HG03558 (cell line): ENCODE results near the gene LINC01488.

Source experiments
- ATAC-seq: cut with Tn5 transposase; IDR thresholded peaks from one replicate; pipeline ENCODE4 v1.9.1; 2021; ENCODE audit warnings: moderate number of reproducible peaks; ENCODE audit not compliant: unreplicated experiment; ENCODE audit errors: extremely low read depth

Gene LINC01488

DNA sequence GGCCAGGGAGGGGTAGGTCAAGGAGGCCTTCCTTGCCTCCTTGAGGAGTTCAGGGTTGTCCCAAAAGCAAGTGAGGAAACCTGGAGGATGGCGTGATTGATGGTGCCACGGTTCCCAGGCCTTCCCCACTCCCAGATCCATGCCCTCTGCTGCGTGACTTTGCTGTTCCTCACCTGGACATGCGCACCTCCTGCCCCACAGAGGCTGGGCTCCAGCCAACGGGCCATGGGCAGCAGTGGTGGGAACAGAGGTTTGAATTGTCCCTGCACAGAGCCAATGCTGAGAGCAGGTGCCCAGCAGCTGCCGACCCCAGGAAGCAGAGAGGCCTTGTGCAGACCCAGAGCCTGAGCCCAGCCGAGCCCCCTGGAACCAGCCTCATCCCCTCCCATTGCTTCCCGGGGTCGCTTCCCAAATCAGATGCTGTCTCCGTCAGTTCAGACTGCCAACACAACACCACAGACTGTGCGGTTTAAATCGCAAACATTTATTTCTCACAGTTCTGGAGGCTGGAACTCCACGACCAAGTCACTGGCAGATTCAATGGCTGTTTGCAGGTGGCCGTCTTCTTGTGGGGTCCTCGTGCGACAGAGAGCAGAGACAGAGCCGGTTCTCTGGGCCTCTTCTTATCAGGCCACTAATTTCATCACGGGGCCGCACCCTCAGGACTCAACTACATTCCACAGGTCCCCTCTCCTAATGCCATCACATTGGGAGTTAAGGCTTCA lies 6.2 kb upstream of the LINC01488 start:
- ATAC-seq = no peak

DNA sequence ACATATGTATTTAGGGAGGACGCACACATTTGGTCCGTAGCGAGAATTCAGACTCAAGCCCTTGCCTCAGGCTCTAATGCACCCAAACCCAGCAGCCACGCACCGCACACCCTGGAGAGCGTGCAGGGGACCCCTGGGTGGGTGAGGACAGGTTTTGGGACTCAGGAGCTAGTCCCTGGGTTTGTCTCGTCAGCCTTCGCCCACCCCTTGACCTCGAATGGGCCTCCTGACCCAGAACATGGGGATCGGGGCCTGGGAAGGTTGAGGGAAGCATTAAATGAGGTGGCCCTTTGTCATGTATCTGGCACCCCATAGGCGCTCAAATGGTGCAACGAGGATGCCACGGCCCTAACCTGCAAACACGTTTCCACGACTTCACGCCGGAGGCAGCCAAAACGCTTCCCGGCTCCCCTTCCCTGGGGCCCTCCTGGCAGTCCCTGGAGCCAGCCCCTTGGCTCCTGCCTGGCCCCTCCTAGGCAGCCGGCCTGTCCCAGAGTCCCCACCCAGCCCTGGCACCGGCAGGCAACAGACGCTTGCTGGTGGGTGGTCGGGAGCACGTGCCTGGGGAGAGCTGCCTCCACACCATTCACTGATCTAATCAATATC lies 5.5 kb upstream of the LINC01488 start:
- ATAC-seq = no peak

- ATAC-seq = no peak
Observed at GRCh38 chr11:69476509-69476961, 4.9 kb upstream of the LINC01488 start.

DNA sequence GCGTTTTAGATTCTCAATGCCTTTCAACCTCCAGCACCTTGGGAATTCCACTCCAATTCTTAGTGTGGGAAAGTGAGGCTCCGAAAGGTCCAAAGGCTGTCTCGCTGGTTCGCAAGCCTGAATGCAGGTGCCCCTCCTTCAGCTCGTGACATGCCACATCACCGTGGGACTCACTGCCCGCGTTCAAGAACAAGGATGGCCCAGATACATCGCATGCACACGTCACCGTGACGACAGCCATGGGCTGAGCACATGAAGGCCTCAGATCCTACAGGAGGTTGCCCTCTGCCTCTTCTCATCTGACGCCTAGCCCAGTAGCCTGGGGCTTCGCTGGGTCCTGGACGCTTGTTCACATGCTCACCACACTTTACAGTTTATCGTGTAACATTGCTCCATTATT lies 4.4 kb upstream of the LINC01488 start:
- ATAC-seq = no peak

- no peak for ATAC-seq
Observed at GRCh38 chr11:69479591-69480271, 1.7 kb upstream of the LINC01488 start.

GRCh38 chr11:69480547-69481392 lies 693 bp upstream of the LINC01488 start:
- ATAC-seq = no peak

DNA sequence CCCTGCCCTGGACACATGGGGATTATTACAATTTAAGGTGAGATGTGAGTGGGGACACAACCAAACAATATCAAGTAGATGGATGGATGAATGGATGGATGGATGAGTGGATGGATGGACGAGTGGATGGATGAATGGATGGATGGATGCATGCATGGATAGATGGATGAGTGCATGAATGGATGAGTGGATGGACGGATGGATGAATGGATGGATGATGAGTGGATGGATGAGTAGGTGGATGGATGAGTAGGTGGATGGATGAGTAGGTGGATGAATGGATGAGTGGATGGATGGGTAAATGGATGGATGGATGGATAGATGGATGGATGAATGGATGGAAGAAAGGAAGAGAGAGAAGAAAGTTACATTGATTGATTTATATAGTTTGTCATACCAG lies 859 bp downstream of the LINC01488 start:
- ATAC-seq = no peak

- ATAC-seq = no peak
Observed at GRCh38 chr11:69483170-69483569, 1.7 kb downstream of the LINC01488 start.

DNA sequence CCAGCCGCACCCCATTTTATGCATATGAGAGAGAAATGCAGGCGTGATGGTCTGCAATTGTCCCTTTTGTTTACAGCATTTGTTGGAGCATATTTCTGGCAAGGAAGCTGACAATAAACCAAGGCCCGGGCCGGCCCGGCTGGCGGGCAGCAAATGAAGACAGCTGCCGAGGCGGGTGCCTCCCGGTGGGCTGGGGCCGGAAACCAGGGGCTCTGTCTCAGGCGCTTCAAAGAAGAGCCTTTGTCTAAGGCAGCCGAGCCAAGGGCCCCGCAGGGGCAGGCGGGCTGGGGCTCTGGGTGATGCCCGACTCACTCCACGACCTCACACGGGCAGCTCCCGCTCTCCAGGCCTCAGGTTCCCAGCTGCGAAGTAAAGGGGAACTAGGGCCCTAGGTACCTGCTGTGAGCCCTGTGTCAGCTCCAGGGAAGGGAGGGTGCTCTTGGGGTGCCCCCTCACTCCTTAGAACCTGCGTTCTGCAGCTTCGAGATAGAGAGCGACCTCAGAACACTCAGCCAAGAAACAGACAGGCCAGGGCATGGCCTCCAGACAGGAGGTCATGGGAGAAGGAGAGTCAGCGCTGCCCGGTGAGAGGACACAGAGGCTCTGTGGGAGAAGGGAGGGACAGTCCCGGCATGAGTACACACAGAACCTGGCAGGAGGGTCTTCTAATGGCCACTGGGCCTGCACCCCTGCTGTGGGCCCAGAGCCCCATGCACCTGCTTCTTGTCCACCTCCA lies 2.4 kb downstream of the LINC01488 start:
- ATAC-seq = no peak

DNA sequence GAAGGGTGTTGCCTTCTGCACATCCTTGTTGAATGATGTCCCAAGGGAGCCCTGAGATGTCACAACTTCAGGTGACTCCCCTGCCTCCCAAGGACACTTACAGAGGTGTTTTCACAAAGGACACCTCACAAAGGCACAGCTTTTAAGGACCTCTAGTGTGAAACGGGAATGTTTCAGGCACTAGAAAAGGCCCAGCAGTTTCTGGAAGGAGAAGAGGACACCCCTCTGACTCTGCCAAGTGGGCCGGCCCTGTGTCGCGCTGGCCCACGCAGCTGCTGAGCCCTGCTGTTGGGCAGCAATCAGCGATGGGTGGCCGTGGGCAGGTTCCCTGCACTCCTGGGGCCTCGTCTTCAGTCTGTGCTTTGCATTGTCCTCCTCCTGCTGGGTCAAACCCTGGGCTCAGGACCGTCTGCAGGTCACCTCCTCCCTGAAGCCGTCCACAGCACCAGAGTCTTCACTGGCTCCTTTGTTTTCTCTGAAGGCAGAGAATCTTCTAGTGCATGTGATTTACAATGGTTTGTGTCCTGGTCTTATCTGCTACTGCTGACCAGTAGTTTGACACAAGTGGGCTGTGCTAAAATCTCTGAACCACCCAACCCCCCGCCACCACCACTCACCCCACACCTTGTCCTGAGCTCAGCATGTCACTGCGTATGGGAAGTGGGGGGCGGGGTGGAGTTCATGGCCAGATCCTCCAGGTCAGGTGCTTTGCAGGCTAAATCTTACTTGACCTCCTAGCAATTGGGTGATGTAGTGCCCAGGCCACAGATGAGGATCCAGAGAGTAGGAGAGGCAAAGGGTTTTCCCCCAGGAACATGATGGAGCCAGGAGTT lies 3.2 kb downstream of the LINC01488 start:
- no peak for ATAC-seq

DNA sequence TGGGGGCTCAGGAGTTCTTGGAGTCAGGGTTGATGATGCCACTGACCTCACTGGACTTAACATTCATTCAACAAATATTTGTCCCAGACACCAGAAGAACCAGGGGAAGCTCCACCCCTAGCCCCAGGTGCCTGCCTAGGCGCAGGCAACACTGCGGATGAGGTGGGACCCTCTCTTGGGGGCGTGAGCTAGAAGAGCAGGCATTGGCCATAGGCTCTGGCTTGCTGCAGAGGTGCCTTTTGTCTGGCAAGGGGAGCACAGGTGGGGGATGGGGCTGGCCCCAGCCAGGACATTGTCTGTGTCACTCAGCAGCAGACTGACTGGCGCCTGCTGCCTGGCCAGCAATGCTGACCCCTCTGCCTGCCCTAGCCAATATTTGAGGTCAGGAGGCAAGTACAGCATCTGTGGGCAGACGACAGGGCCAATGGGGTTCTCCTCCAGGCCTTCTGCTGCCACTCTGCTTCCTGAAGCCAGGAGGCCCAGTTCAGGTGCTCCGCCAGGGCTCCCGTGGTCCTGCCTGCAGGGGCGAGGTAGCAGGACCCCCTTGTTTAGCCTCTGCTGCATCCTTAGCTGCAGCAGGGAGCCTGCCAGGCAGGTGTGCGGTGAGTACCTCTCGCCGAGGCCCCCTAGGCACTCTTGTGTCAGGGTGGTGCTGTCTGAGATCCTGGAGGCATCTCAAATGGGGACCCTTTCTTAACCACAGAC lies 4.0 kb downstream of the LINC01488 start:
- no peak for ATAC-seq

GRCh38 chr11:69486056-69486772 lies 4.8 kb downstream of the LINC01488 start:
- no peak for ATAC-seq

- ATAC-seq = no peak
Observed at GRCh38 chr11:69486773-69487291, 5.4 kb downstream of the LINC01488 start.

GRCh38 chr11:69487391-69487790 lies 5.9 kb downstream of the LINC01488 start:
- ATAC-seq = no peak

GRCh38 chr11:69487849-69488542 lies 6.5 kb downstream of the LINC01488 start:
- no peak for ATAC-seq

- no peak for ATAC-seq
Observed at GRCh38 chr11:69488543-69488940, 7.1 kb downstream of the LINC01488 start.
